ENCODE data around the gene CRLF3. TPM values are rescaled to one million over a fixed set of nuclear protein-coding genes. Genes with fewer than 3 reads are reported as not detected.
A peak's percentile ranks its signal among the peaks of the same experiment; 100 is the strongest.

The CRLF3 gene
- total and polyA plus RNA-seq, 2 of the 4 experiments (the other 2 are of a cell fraction) = 6.1 to 15.2 TPM

GRCh38 chr17:30824356-30825145 is at the start of gene CRLF3 (continued):
- TF ChIP-seq CTCF (conservative IDR thresholded peaks at IDR 0.05; ENCODE audit: low read depth, low read length) = peak; percentile 60
- peak; percentile 33; the same call in 1 of the 2 replicates for TF ChIP-seq SMC3 (IDR thresholded peaks at IDR 0.05; ENCODE audit: low read depth, low read length)
- no peak for TF ChIP-seq CEBPB (IDR thresholded peaks at IDR 0.05; ENCODE audit: low read depth, low read length)
- TF ChIP-seq MAZ (IDR thresholded peaks at IDR 0.05; ENCODE audit: borderline replicate concordance, low read depth, low read length) = peak; percentile 39; the same call in 1 of the 2 replicates

All from IMR-90 (cell line).